Upper lobe of left lung (tissue), 4 donors: ENCODE data around the gene BNC2.

Source experiments
- POLR2A ChIP-seq, 4 donors: fragments of 450-650 bp; IDR thresholded peaks; one replicate each; pipeline ENCODE4 v1.5.1; 2016 to 2017; ENCODE audit warnings: antibody characterized with exemption in 4 of 4, mild to moderate bottlenecking in 2 of 4
- POLR2AphosphoS5 ChIP-seq, 2 donors: sonication (generic); formaldehyde crosslinking; IDR thresholded peaks; one replicate each; pipeline ENCODE4 v1.5.1; 2017; ENCODE audit warnings: antibody characterized with exemption in 2 of 2
- TF ChIP-seq, protein P1 (sequence below), 6 experiments: fragments of 450-650 bp in 4 of 6; fragments of 200-600 bp in 2 of 6; sonication (generic) in 2 of 6; IDR thresholded peaks; one replicate each; pipeline ENCODE4 v1.5.1; 2016 to 2019; ENCODE audit warnings: antibody characterized with exemption in 6 of 6

DNA sequence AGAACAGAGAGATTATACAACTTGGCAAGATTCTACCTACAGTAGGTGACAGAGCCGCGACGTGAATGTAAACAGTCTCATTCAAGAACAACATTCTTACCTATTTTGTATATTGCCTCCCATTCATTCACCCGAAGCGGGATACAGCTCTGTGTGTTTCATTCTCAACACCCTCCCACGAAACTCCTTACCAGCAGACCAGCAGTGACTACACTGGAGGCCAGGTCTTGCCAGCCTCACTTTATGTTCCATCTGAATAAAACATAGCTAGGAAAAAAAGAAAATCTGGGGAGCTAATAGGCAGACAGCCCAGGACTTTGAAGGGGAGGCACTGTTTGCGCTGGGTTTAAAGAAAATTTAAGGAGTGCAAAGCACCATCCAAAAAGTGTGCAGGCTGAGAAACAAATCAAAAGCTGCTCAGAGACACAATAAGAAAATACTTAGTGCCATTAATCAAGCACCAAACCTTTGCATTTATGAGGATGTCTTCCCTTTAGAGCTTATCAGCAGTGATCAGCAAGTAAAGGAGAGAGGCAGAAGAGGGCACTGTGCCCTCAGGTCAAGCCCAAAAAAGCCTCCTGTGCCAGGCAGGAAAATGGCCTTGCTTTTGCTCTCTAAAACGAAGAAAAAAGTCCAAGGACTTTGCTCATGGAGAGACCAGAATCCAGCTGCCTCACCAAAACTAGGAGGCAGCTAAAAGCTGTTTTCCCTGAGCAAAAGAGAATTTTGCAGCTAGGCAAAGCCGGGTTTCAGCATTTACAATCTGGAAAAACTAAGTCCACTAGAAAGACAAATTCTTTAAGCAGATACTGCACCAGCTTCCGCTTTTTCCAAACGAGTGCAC is 295.1 kb downstream of the BNC2 start:
- TF ChIP-seq, protein P1, sequence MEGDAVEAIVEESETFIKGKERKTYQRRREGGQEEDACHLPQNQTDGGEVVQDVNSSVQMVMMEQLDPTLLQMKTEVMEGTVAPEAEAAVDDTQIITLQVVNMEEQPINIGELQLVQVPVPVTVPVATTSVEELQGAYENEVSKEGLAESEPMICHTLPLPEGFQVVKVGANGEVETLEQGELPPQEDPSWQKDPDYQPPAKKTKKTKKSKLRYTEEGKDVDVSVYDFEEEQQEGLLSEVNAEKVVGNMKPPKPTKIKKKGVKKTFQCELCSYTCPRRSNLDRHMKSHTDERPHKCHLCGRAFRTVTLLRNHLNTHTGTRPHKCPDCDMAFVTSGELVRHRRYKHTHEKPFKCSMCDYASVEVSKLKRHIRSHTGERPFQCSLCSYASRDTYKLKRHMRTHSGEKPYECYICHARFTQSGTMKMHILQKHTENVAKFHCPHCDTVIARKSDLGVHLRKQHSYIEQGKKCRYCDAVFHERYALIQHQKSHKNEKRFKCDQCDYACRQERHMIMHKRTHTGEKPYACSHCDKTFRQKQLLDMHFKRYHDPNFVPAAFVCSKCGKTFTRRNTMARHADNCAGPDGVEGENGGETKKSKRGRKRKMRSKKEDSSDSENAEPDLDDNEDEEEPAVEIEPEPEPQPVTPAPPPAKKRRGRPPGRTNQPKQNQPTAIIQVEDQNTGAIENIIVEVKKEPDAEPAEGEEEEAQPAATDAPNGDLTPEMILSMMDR (IDR thresholded peaks at IDR 0.05) = no peak
- TF ChIP-seq POLR2A (IDR thresholded peaks at IDR 0.05) = no peak
- no peak for TF ChIP-seq POLR2AphosphoS5 (IDR thresholded peaks at IDR 0.05)
